Stimulated activated memory B cell treated with anti-CD40 and anti-IgM and Interleukin-4, amounts not matched to agents 10 μg/mL and 1 μg/mL and 100 μg/mL, for 72 hours (primary cell): Measurements from ENCODE around the gene XRCC2.

Experiments
- ATAC-seq: fragments of 150-1000 bp; cut with Tn5 transposase; 2 replicates; pipeline ENCODE4 v1.10.0; 2021
- H3K27ac Mint-ChIP-seq: one replicate; pipeline ENCODE4 v1.8.0; 2022; ENCODE audit warnings: mild to moderate bottlenecking, mixed read lengths
- H3K27me3 Mint-ChIP-seq: one replicate; pipeline ENCODE4 v1.8.0; 2022; ENCODE audit warnings: mixed read lengths
- H3K36me3 Mint-ChIP-seq: one replicate; pipeline ENCODE4 v1.8.0; 2022; ENCODE audit warnings: mixed read lengths
- H3K4me1 Mint-ChIP-seq: one replicate; pipeline ENCODE4 v1.8.0; 2022; ENCODE audit warnings: mixed read lengths
- H3K4me3 Mint-ChIP-seq: one replicate; pipeline ENCODE4 v1.8.0; 2022; ENCODE audit warnings: mild to moderate bottlenecking, moderate library complexity, mixed read lengths
- H3K9me3 Mint-ChIP-seq: one replicate; pipeline ENCODE4 v1.8.0; 2022; ENCODE audit warnings: mixed read lengths

The XRCC2 gene

DNA sequence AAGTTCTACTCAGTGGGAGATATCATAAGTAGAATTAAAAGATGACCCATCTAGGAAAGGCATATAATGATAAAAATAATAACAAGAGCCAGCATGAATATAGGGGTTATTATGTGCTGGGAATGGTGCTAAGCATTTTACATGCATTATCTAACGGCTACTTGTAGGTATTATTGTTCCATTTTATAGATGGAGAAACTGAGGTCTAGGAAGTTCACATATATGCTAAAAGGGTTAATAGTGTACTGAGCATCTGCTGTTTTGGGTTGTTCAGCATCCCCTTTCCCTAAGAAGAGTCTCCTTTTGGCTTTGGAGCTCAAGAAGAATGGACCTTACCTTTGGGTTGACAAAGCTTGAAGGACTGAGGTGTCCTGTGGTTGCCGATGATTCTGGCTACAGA lies 68.9 kb downstream of the XRCC2 start:
- Mint-ChIP-seq H3K4me3 (no peak overlapping the region), H3K4me1 (peaks cover 5% of the 10 kb centered on the region), H3K27me3 (no peaks in the 10 kb centered on the region), H3K9me3 (no peaks in the 10 kb centered on the region), H3K36me3 (no peaks in the 10 kb centered on the region), H3K27ac (no peak overlapping the region)
- ATAC-seq, result no peak

- Mint-ChIP-seq H3K4me3 (no peak overlapping the region), H3K27ac (no peak overlapping the region), H3K27me3 (no peaks in the 10 kb centered on the region), H3K4me1 (peaks cover 5% of the 10 kb centered on the region), H3K9me3 (no peaks in the 10 kb centered on the region), H3K36me3 (no peaks in the 10 kb centered on the region)
- ATAC-seq, result no peak
Measured at GRCh38 chr7:152602962-152603361, 73.0 kb downstream of the XRCC2 start.

GRCh38 chr7:152601305-152601798 lies 74.6 kb downstream of the XRCC2 start:
- Mint-ChIP-seq H3K9me3 (no peaks in the 10 kb centered on the region), H3K4me1 (no peaks in the 10 kb centered on the region), H3K4me3 (no peak overlapping the region), H3K27ac (no peak overlapping the region), H3K27me3 (peaks cover 8% of the 10 kb centered on the region), H3K36me3 (no peaks in the 10 kb centered on the region)
- no peak for ATAC-seq

DNA sequence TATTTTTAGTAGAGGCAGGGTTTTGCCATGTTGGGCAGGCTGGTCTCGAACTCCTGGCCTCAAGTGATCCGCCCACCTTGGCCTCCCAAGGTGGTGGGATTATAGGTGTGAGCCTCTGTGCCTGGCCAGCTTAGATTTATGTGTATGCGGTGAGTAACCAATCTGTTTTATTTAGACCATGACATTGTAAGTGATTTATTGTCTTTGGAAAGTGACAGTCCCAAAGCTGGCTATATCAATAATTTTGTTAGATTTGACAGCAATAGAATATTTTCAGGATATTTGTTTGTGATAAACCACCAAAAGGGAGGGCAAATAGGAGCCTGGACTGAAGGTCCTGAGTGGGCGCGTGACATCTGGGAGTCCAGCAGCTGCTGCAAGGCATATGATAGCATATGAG lies 75.7 kb downstream of the XRCC2 start:
- H3K9me3 Mint-ChIP-seq, result no peaks in the 10 kb centered on the region
- no peak overlapping the region for H3K4me3 Mint-ChIP-seq
- ATAC-seq, result no peak

GRCh38 chr7:152597507-152597906 lies 78.4 kb downstream of the XRCC2 start:
- no peaks in the 10 kb centered on the region for H3K4me1 Mint-ChIP-seq
- peak; percentile 39 for ATAC-seq
- no peak overlapping the region for H3K4me3 Mint-ChIP-seq
- peaks cover 8% of the 10 kb centered on the region for H3K27me3 Mint-ChIP-seq
- no peaks in the 10 kb centered on the region for H3K36me3 Mint-ChIP-seq
- H3K9me3 Mint-ChIP-seq, result no peaks in the 10 kb centered on the region
- H3K27ac Mint-ChIP-seq, result no peak overlapping the region

More for the DNA sequence above, 75.7 kb downstream of the XRCC2 start:
- Mint-ChIP-seq H3K27ac (no peak overlapping the region), H3K36me3 (no peaks in the 10 kb centered on the region), H3K4me1 (no peaks in the 10 kb centered on the region), H3K27me3 (peaks cover 8% of the 10 kb centered on the region)

GRCh38 chr7:152596824-152597223 lies 79.1 kb downstream of the XRCC2 start:
- Mint-ChIP-seq H3K36me3 (no peaks in the 10 kb centered on the region), H3K4me1 (no peaks in the 10 kb centered on the region), H3K9me3 (no peaks in the 10 kb centered on the region), H3K4me3 (no peak overlapping the region), H3K27ac (no peak overlapping the region), H3K27me3 (peaks cover 8% of the 10 kb centered on the region)
- no peak for ATAC-seq
